ENCODE measurements around the gene TMA7.

DNA sequence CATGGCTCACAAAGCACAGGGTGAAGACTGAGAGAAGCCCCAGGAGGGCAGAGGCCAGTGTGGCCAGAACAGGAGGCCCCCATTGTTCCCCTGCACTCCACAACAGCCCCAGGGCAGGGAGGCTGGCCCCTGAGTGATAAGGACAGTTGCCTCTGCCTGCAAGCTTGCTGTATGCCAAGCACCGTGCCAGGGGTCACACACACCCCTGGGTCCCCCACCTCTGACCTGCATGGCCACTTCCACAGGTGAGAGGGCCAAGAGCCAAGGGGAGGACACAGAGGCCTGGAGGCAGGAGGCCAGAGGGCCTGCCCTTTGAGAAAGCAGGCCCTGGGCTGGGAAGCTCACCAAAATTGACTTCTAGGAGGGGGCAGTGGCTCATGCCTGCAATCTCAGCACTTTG lies 30.2 kb downstream of the TMA7 start:
- TF ChIP-seq, protein P1, sequence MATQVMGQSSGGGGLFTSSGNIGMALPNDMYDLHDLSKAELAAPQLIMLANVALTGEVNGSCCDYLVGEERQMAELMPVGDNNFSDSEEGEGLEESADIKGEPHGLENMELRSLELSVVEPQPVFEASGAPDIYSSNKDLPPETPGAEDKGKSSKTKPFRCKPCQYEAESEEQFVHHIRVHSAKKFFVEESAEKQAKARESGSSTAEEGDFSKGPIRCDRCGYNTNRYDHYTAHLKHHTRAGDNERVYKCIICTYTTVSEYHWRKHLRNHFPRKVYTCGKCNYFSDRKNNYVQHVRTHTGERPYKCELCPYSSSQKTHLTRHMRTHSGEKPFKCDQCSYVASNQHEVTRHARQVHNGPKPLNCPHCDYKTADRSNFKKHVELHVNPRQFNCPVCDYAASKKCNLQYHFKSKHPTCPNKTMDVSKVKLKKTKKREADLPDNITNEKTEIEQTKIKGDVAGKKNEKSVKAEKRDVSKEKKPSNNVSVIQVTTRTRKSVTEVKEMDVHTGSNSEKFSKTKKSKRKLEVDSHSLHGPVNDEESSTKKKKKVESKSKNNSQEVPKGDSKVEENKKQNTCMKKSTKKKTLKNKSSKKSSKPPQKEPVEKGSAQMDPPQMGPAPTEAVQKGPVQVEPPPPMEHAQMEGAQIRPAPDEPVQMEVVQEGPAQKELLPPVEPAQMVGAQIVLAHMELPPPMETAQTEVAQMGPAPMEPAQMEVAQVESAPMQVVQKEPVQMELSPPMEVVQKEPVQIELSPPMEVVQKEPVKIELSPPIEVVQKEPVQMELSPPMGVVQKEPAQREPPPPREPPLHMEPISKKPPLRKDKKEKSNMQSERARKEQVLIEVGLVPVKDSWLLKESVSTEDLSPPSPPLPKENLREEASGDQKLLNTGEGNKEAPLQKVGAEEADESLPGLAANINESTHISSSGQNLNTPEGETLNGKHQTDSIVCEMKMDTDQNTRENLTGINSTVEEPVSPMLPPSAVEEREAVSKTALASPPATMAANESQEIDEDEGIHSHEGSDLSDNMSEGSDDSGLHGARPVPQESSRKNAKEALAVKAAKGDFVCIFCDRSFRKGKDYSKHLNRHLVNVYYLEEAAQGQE (IDR thresholded peaks at IDR 0.05; ENCODE audit: low read depth, low read length), result no peak
- TF ChIP-seq, protein P2, sequence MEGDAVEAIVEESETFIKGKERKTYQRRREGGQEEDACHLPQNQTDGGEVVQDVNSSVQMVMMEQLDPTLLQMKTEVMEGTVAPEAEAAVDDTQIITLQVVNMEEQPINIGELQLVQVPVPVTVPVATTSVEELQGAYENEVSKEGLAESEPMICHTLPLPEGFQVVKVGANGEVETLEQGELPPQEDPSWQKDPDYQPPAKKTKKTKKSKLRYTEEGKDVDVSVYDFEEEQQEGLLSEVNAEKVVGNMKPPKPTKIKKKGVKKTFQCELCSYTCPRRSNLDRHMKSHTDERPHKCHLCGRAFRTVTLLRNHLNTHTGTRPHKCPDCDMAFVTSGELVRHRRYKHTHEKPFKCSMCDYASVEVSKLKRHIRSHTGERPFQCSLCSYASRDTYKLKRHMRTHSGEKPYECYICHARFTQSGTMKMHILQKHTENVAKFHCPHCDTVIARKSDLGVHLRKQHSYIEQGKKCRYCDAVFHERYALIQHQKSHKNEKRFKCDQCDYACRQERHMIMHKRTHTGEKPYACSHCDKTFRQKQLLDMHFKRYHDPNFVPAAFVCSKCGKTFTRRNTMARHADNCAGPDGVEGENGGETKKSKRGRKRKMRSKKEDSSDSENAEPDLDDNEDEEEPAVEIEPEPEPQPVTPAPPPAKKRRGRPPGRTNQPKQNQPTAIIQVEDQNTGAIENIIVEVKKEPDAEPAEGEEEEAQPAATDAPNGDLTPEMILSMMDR (IDR thresholded peaks at IDR 0.05 in 2 of 3, conservative IDR thresholded peaks at IDR 0.05 in 1 of 3; ENCODE audit: control insufficient read depth in 2 of 3, extremely low read depth in 1 of 3, insufficient read depth in 1 of 3, low read depth in 3 of 3, low read length in 3 of 3), result no peak
- TF ChIP-seq RFX5 (IDR thresholded peaks at IDR 0.05; ENCODE audit: low read depth, low read length) (no peak), POLR2AphosphoS5 (IDR thresholded peaks at IDR 0.05; ENCODE audit: low read length) (no peak), EP300 (IDR thresholded peaks at IDR 0.05; ENCODE audit: borderline replicate concordance in 1 of 2, control insufficient read depth in 1 of 2, low read depth in 2 of 2, low read length in 2 of 2) (no peak), CHD4 (IDR thresholded peaks at IDR 0.05) (no peak), SPI1 (IDR thresholded peaks at IDR 0.05; ENCODE audit: borderline replicate concordance, insufficient read depth, low read depth, low read length) (no peak), CHD1 (IDR thresholded peaks at IDR 0.05; ENCODE audit: low read depth, low read length) (no peak)
- TF ChIP-seq, protein P3, sequence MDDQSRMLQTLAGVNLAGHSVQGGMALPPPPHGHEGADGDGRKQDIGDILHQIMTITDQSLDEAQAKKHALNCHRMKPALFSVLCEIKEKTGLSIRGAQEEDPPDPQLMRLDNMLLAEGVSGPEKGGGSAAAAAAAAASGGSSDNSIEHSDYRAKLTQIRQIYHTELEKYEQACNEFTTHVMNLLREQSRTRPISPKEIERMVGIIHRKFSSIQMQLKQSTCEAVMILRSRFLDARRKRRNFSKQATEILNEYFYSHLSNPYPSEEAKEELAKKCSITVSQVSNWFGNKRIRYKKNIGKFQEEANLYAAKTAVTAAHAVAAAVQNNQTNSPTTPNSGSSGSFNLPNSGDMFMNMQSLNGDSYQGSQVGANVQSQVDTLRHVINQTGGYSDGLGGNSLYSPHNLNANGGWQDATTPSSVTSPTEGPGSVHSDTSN (IDR thresholded peaks at IDR 0.05; ENCODE audit: insufficient replicate concordance, low read depth, low read length), result no peak

Data from GM12878 (cell line).